ENCODE results near the gene PASK. TPM values are rescaled to one million over a fixed set of nuclear protein-coding genes. Genes with fewer than 3 reads are reported as not detected.

The PASK gene
- total and polyA plus RNA-seq, 7 experiments from 2014 or later, result 15.0 to 160 (median 78.3) TPM

- Mint-ChIP-seq H3K4me3 (no peak overlapping the region), H3K36me3 (peaks cover 9 to 47% (median 16%) of the 10 kb centered on the region in 5 donors), H3K27me3 (no peaks in the 10 kb centered on the region), H3K9me3 (no peaks in the 10 kb centered on the region), H3K4me1 (peaks cover 0 to 12% (median 0%) of the 10 kb centered on the region in 7 donors), H3K27ac (peak overlapping the region in 2 of 9 donors; percentile 47 to 62)
- no peak for ATAC-seq
- Histone ChIP-seq H3K4me1 (ENCODE audit: control insufficient read depth in 2 of 2, insufficient read depth in 2 of 2, low read length in 2 of 2) (no peaks in the 10 kb centered on the region), H3K4me3 (ENCODE audit: low read length) (no peak overlapping the region), H3K9me3 (ENCODE audit: control insufficient read depth in 2 of 3, low read length in 3 of 3) (no peaks in the 10 kb centered on the region), H3K36me3 (ENCODE audit: control insufficient read depth in 2 of 3, insufficient read depth in 3 of 3, low read length in 3 of 3) (peaks cover 0 to 60% (median 0%) of the 10 kb centered on the region in 3 experiments), H3K27ac (ENCODE audit: low read depth, low read length) (no peak overlapping the region), H3K27me3 (ENCODE audit: control insufficient read depth in 2 of 2, insufficient read depth in 2 of 2, low read length in 2 of 2) (no peaks in the 10 kb centered on the region)
- ChIA-PET POLR2A (no interaction called here), CTCF (no interaction called here)
- no peak for DNase-seq
- intact Hi-C loops (cut with micrococcal nuclease), result no loop called here
Observed at GRCh38 chr2:241133436-241133820, 15.8 kb downstream of the PASK start.

GRCh38 chr2:241132538-241133435 lies 16.5 kb downstream of the PASK start:
- DNase-seq (no peak), ATAC-seq (no peak)
- Histone ChIP-seq H3K36me3 (ENCODE audit: control insufficient read depth in 2 of 3, insufficient read depth in 3 of 3, low read length in 3 of 3) (peaks cover 0 to 54% (median 0%) of the 10 kb centered on the region in 3 experiments), H3K9me3 (ENCODE audit: control insufficient read depth in 2 of 3, low read length in 3 of 3) (no peaks in the 10 kb centered on the region), H3K27me3 (ENCODE audit: control insufficient read depth in 2 of 2, insufficient read depth in 2 of 2, low read length in 2 of 2) (no peaks in the 10 kb centered on the region), H3K27ac (ENCODE audit: low read depth, low read length) (no peak overlapping the region), H3K4me3 (ENCODE audit: low read length) (no peak overlapping the region), H3K4me1 (ENCODE audit: control insufficient read depth in 2 of 2, insufficient read depth in 2 of 2, low read length in 2 of 2) (peaks cover 0 to 4% of the 10 kb centered on the region in 2 donors)
- peaks cover 0 to 18% (median 5%) of the 10 kb centered on the region in 7 donors for H3K4me1 Mint-ChIP-seq
- CTCF ChIA-PET, result interaction anchor here (0.7 kb wide), 2 partner anchors 18 to 60 kb away, joined by 3 to 5 read pairs; no protein-coding TSS in a partner anchor
- no peaks in the 10 kb centered on the region for H3K27me3 Mint-ChIP-seq
- intact Hi-C loops (cut with micrococcal nuclease), result no loop called here
- peaks cover 6 to 40% (median 20%) of the 10 kb centered on the region in 5 donors for H3K36me3 Mint-ChIP-seq
- no peak overlapping the region for H3K4me3 Mint-ChIP-seq
- H3K9me3 Mint-ChIP-seq, result no peaks in the 10 kb centered on the region
- POLR2A ChIA-PET, result interaction anchor here (0.6 kb wide), 4 partner anchors 16 to 561 kb away, joined by 3 to 6 read pairs (median 5); partner anchors contain the start of gene PASK
- H3K27ac Mint-ChIP-seq, result peak overlapping the region in 4 of 9 donors; percentile 47 to 74 (median 64)

GRCh38 chr2:241131531-241131930 lies 17.7 kb downstream of the PASK start:
- Histone ChIP-seq H3K27me3 (ENCODE audit: control insufficient read depth in 2 of 2, insufficient read depth in 2 of 2, low read length in 2 of 2) (no peaks in the 10 kb centered on the region), H3K4me1 (ENCODE audit: control insufficient read depth in 2 of 2, insufficient read depth in 2 of 2, low read length in 2 of 2) (peaks cover 0 to 11% of the 10 kb centered on the region in 2 donors), H3K36me3 (ENCODE audit: control insufficient read depth in 2 of 3, insufficient read depth in 3 of 3, low read length in 3 of 3) (peaks cover 0 to 47% (median 0%) of the 10 kb centered on the region in 3 experiments), H3K4me3 (ENCODE audit: low read length) (no peak overlapping the region), H3K27ac (ENCODE audit: low read depth, low read length) (no peak overlapping the region), H3K9me3 (ENCODE audit: control insufficient read depth in 2 of 3, low read length in 3 of 3) (no peaks in the 10 kb centered on the region)
- H3K36me3 Mint-ChIP-seq, result peaks cover 5 to 38% (median 20%) of the 10 kb centered on the region in 5 donors
- no peak for DNase-seq
- peaks cover 0 to 26% (median 8%) of the 10 kb centered on the region in 7 donors for H3K4me1 Mint-ChIP-seq
- no peak for ATAC-seq
- ChIA-PET CTCF (no interaction called here), POLR2A (no interaction called here)
- H3K27me3 Mint-ChIP-seq, result no peaks in the 10 kb centered on the region
- H3K27ac Mint-ChIP-seq, result no peak overlapping the region
- no peak overlapping the region for H3K4me3 Mint-ChIP-seq
- intact Hi-C loops (cut with micrococcal nuclease), result no loop called here
- H3K9me3 Mint-ChIP-seq, result no peaks in the 10 kb centered on the region

GRCh38 chr2:241130316-241130715 lies 19.0 kb downstream of the PASK start:
- peaks cover 0 to 11% of the 10 kb centered on the region in 2 donors for H3K4me1 ChIP-seq (ENCODE audit: control insufficient read depth in 2 of 2, insufficient read depth in 2 of 2, low read length in 2 of 2)
- H3K4me3 Mint-ChIP-seq, result no peak overlapping the region
- ATAC-seq, result no peak
- intact Hi-C loops (cut with micrococcal nuclease), result no loop called here
- ChIA-PET POLR2A (no interaction called here), CTCF (interaction anchor here (1.8 kb wide), 1 partner anchor 17 kb away, joined by 3 read pairs; no protein-coding TSS in a partner anchor)
- peaks cover 0 to 34% (median 8%) of the 10 kb centered on the region in 7 donors for H3K4me1 Mint-ChIP-seq
- H3K36me3 ChIP-seq (ENCODE audit: control insufficient read depth in 2 of 3, insufficient read depth in 3 of 3, low read length in 3 of 3), result peaks cover 0 to 43% (median 0%) of the 10 kb centered on the region in 3 experiments
- H3K36me3 Mint-ChIP-seq, result peaks cover 5 to 35% (median 17%) of the 10 kb centered on the region in 5 donors
- peak overlapping the region in 1 of 9 donors; percentile 30 for H3K27ac Mint-ChIP-seq
- H3K9me3 ChIP-seq (ENCODE audit: control insufficient read depth in 2 of 3, low read length in 3 of 3), result no peaks in the 10 kb centered on the region
- H3K9me3 Mint-ChIP-seq, result no peaks in the 10 kb centered on the region
- H3K27me3 Mint-ChIP-seq, result no peaks in the 10 kb centered on the region
- H3K27me3 ChIP-seq (ENCODE audit: control insufficient read depth in 2 of 2, insufficient read depth in 2 of 2, low read length in 2 of 2), result no peaks in the 10 kb centered on the region
- H3K4me3 ChIP-seq (ENCODE audit: low read length), result no peak overlapping the region
- no peak overlapping the region for H3K27ac ChIP-seq (ENCODE audit: low read depth, low read length)
- no peak for DNase-seq

- Histone ChIP-seq H3K4me3 (ENCODE audit: low read length) (no peak overlapping the region), H3K27ac (ENCODE audit: low read depth, low read length) (no peak overlapping the region), H3K4me1 (ENCODE audit: control insufficient read depth in 2 of 2, insufficient read depth in 2 of 2, low read length in 2 of 2) (peaks cover 0 to 11% of the 10 kb centered on the region in 2 donors), H3K27me3 (ENCODE audit: control insufficient read depth in 2 of 2, insufficient read depth in 2 of 2, low read length in 2 of 2) (no peaks in the 10 kb centered on the region), H3K9me3 (ENCODE audit: control insufficient read depth in 2 of 3, low read length in 3 of 3) (no peaks in the 10 kb centered on the region), H3K36me3 (ENCODE audit: control insufficient read depth in 2 of 3, insufficient read depth in 3 of 3, low read length in 3 of 3) (peaks cover 0 to 36% (median 0%) of the 10 kb centered on the region in 3 experiments)
- Mint-ChIP-seq H3K4me3 (no peak overlapping the region), H3K36me3 (peaks cover 5 to 35% (median 17%) of the 10 kb centered on the region in 5 donors), H3K27ac (peak overlapping the region in 4 of 9 donors; percentile 6 to 78 (median 36)), H3K9me3 (no peaks in the 10 kb centered on the region), H3K4me1 (peaks cover 0 to 34% (median 8%) of the 10 kb centered on the region in 7 donors), H3K27me3 (no peaks in the 10 kb centered on the region)
- DNase-seq (no peak), ATAC-seq (no peak)
- CTCF ChIA-PET, result interaction anchor here (1.8 kb wide), 1 partner anchor 16 kb away, joined by 3 read pairs; no protein-coding TSS in a partner anchor
- intact Hi-C loops (cut with micrococcal nuclease), result no loop called here
- POLR2A ChIA-PET, result no interaction called here
Observed at GRCh38 chr2:241129086-241129871, 20.0 kb downstream of the PASK start.

- H3K4me1 ChIP-seq (ENCODE audit: control insufficient read depth in 2 of 2, insufficient read depth in 2 of 2, low read length in 2 of 2), result peaks cover 0 to 11% of the 10 kb centered on the region in 2 donors
- POLR2A ChIA-PET, result no interaction called here
- no peak overlapping the region for H3K4me3 ChIP-seq (ENCODE audit: low read length)
- peak overlapping the region; percentile 29 for H3K27ac ChIP-seq (ENCODE audit: low read depth, low read length)
- ATAC-seq (no peak), DNase-seq (no peak)
- Mint-ChIP-seq H3K9me3 (no peaks in the 10 kb centered on the region), H3K4me3 (peak overlapping the region in 1 of 10 donors; percentile 58), H3K27me3 (no peaks in the 10 kb centered on the region), H3K4me1 (peaks cover 0 to 37% (median 11%) of the 10 kb centered on the region in 7 donors), H3K36me3 (peaks cover 5 to 31% (median 13%) of the 10 kb centered on the region in 5 donors), H3K27ac (peak overlapping the region in 6 of 9 donors; percentile 22 to 96 (median 74))
- intact Hi-C loops (cut with micrococcal nuclease), result no loop called here
- no peaks in the 10 kb centered on the region for H3K27me3 ChIP-seq (ENCODE audit: control insufficient read depth in 2 of 2, insufficient read depth in 2 of 2, low read length in 2 of 2)
- H3K9me3 ChIP-seq (ENCODE audit: control insufficient read depth in 2 of 3, low read length in 3 of 3), result no peaks in the 10 kb centered on the region
- H3K36me3 ChIP-seq (ENCODE audit: control insufficient read depth in 2 of 3, insufficient read depth in 3 of 3, low read length in 3 of 3), result peaks cover 0 to 35% (median 0%) of the 10 kb centered on the region in 3 experiments
- CTCF ChIA-PET, result no interaction called here
Observed at GRCh38 chr2:241128266-241128665, 21.0 kb downstream of the PASK start.
